ENCODE data around the gene UNC93B1.

DNA sequence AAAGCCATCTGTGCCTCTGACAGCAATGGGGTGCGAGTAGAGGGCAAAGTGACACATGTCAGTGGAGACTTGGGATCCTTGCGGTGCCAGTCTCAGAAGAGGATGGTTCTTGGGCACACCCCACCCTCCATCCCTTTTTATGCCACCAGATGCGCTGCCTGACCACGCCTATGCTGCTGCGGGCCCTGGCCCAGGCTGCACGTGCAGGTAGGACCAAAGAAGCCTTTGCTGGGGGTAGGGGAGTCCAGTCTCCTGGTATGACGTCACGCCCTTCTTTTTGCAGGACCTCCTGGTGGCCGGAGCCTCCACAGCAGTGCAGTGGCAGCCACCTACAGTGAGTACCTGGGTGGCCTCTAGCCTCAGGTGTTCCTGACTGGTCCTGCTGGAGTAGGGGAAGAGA lies 28.1 kb upstream of the UNC93B1 start:
- no peak for TF ChIP-seq POLR2A (IDR thresholded peaks at IDR 0.05; ENCODE audit: low read length)
- no peak for TF ChIP-seq GATA1 (IDR thresholded peaks at IDR 0.05; ENCODE audit: low read depth, low read length)

Data from erythroblast (primary cell).